ENCODE data around the gene AGBL3. TPM values are rescaled to one million over a fixed set of nuclear protein-coding genes. Genes with fewer than 3 reads are reported as not detected.
"Not testable (repeated sequence)": the region's sequence is repeated elsewhere in the genome, so short reads cannot be mapped to it uniquely, and the experiment has no call there.

AGBL3 gene
- total RNA-seq, 1 experiment from 2014 or later, result 3.5 TPM

GRCh38 chr7:135076882-135077281, 90.6 kb downstream of the AGBL3 start:
- no peak for DNase-seq (ENCODE audit: low read depth)

GRCh38 chr7:135077642-135078041, 91.3 kb downstream of the AGBL3 start:
- no peak for DNase-seq (ENCODE audit: low read depth)

GRCh38 chr7:135078051-135078450, 91.7 kb downstream of the AGBL3 start:
- no peak for DNase-seq (ENCODE audit: low read depth)

- no peak for DNase-seq (ENCODE audit: low read depth)
Measured at GRCh38 chr7:135079068-135079467, 92.8 kb downstream of the AGBL3 start.

GRCh38 chr7:135083005-135083404, 96.7 kb downstream of the AGBL3 start:
- DNase-seq (ENCODE audit: low read depth), result no peak

GRCh38 chr7:135088566-135088965, 102.3 kb downstream of the AGBL3 start:
- DNase-seq (ENCODE audit: low read depth), result no peak

- no peak for DNase-seq (ENCODE audit: low read depth)
Measured at GRCh38 chr7:135091717-135092116, 105.4 kb downstream of the AGBL3 start.

GRCh38 chr7:135094472-135095237, 108.3 kb downstream of the AGBL3 start:
- no peak for DNase-seq (ENCODE audit: low read depth)

- no peak for DNase-seq (ENCODE audit: low read depth)
Measured at GRCh38 chr7:135095450-135095849, 109.1 kb downstream of the AGBL3 start.

- peak; percentile 11 for DNase-seq (ENCODE audit: low read depth)
Measured at GRCh38 chr7:135098391-135098790, 112.1 kb downstream of the AGBL3 start.

- DNase-seq (ENCODE audit: low read depth), result peak; percentile 39
Measured at GRCh38 chr7:135100856-135101255, 114.5 kb downstream of the AGBL3 start.

GRCh38 chr7:135102372-135102771, 116.1 kb downstream of the AGBL3 start:
- no peak for DNase-seq (ENCODE audit: low read depth)

GRCh38 chr7:135109562-135109961, 123.3 kb downstream of the AGBL3 start:
- no peak for DNase-seq (ENCODE audit: low read depth)

- DNase-seq (ENCODE audit: low read depth), result no peak
Measured at GRCh38 chr7:135109976-135110375, 123.7 kb downstream of the AGBL3 start.

GRCh38 chr7:135111379-135111778, 125.1 kb downstream of the AGBL3 start:
- no peak for DNase-seq (ENCODE audit: low read depth)

GRCh38 chr7:135114622-135115021, 128.3 kb downstream of the AGBL3 start:
- no peak for DNase-seq (ENCODE audit: low read depth)

GRCh38 chr7:135117096-135117495, 130.8 kb downstream of the AGBL3 start:
- no peak for DNase-seq (ENCODE audit: low read depth)

GRCh38 chr7:135121868-135122267, 135.6 kb downstream of the AGBL3 start:
- no peak for DNase-seq (ENCODE audit: low read depth)

- not testable (repeated sequence) for DNase-seq (ENCODE audit: low read depth)
Measured at GRCh38 chr7:135124631-135125030, 138.3 kb downstream of the AGBL3 start.

- DNase-seq (ENCODE audit: low read depth), result no peak
Measured at GRCh38 chr7:135128931-135129330, 142.6 kb downstream of the AGBL3 start.

- no peak for DNase-seq (ENCODE audit: low read depth)
Measured at GRCh38 chr7:135129579-135129978, 143.3 kb downstream of the AGBL3 start.

- no peak for DNase-seq (ENCODE audit: low read depth)
Measured at GRCh38 chr7:135143885-135144668, 157.8 kb downstream of the AGBL3 start.

GRCh38 chr7:135147341-135147898, 161.1 kb downstream of the AGBL3 start:
- DNase-seq (ENCODE audit: low read depth), result peak; percentile 71

All from RPMI7951 (cell line).